ENCODE data around the gene PCDHGB7. TPM values are rescaled to one million over a fixed set of nuclear protein-coding genes. Genes with fewer than 3 reads are reported as not detected.
"Not testable (repeated sequence)": the region's sequence is repeated elsewhere in the genome, so short reads cannot be mapped to it uniquely, and the experiment has no call there.

The PCDHGB7 gene
- total RNA-seq, 6 experiments from 2014 or later = 5.8 to 21.7 (median 6.8) TPM

- Mint-ChIP-seq H3K9me3 (peaks cover 63% of the 10 kb centered on the region), H3K4me3 (peak within 1 kb of the TSS; percentile 66), H3K36me3 (ENCODE audit: low read depth) (peaks cover 53% of the 10 kb centered on the region), H3K27ac (peak within 1 kb of the TSS; percentile 60; the same call in 1 of the 2 replicates)
- H3K27me3 Mint-ChIP-seq (ENCODE audit: insufficient read depth); H3K4me1 Mint-ChIP-seq (ENCODE audit: low read depth): not testable (repeated sequence)
- TF ChIP-seq, protein P1, sequence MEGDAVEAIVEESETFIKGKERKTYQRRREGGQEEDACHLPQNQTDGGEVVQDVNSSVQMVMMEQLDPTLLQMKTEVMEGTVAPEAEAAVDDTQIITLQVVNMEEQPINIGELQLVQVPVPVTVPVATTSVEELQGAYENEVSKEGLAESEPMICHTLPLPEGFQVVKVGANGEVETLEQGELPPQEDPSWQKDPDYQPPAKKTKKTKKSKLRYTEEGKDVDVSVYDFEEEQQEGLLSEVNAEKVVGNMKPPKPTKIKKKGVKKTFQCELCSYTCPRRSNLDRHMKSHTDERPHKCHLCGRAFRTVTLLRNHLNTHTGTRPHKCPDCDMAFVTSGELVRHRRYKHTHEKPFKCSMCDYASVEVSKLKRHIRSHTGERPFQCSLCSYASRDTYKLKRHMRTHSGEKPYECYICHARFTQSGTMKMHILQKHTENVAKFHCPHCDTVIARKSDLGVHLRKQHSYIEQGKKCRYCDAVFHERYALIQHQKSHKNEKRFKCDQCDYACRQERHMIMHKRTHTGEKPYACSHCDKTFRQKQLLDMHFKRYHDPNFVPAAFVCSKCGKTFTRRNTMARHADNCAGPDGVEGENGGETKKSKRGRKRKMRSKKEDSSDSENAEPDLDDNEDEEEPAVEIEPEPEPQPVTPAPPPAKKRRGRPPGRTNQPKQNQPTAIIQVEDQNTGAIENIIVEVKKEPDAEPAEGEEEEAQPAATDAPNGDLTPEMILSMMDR (IDR thresholded peaks at IDR 0.05) = peak; percentile 67
- DNase-seq = peak; percentile 37
Observed at GRCh38 chr5:141397756-141398551, 19.5 kb upstream of the PCDHGB7 start, which contains the start of gene PCDHGB5. TSS of gene PCDHGB5 (plus strand) at chr5:141397947. CDS start at chr5:141398128, 181 bp downstream.

DNA sequence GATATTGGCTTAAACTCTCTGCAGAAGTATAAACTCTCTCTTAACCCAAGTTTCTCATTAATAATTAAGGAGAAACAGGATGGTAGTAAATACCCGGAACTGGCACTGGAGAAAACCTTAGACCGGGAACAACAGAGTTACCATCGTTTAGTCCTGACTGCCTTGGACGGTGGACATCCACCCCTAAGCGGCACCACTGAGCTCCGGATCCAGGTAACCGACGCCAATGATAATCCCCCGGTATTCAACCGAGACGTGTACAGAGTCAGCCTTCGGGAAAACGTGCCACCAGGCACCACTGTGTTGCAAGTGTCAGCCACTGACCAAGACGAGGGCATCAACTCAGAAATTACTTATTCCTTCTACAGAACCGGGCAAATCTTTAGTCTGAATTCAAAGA, 18.9 kb upstream of the PCDHGB7 start:
- TF ChIP-seq, protein P1 (IDR thresholded peaks at IDR 0.05) = no peak
- peaks cover 8% of the 10 kb centered on the region for H3K4me1 Mint-ChIP-seq (ENCODE audit: low read depth)
- peaks cover 3% of the 10 kb centered on the region for H3K27me3 Mint-ChIP-seq (ENCODE audit: insufficient read depth)
- H3K4me3 Mint-ChIP-seq = no peak overlapping the region
- no peak overlapping the region for H3K27ac Mint-ChIP-seq
- H3K9me3 Mint-ChIP-seq = peaks cover 65% of the 10 kb centered on the region
- H3K36me3 Mint-ChIP-seq (ENCODE audit: low read depth) = peaks cover 55% of the 10 kb centered on the region
- DNase-seq = no peak

DNA sequence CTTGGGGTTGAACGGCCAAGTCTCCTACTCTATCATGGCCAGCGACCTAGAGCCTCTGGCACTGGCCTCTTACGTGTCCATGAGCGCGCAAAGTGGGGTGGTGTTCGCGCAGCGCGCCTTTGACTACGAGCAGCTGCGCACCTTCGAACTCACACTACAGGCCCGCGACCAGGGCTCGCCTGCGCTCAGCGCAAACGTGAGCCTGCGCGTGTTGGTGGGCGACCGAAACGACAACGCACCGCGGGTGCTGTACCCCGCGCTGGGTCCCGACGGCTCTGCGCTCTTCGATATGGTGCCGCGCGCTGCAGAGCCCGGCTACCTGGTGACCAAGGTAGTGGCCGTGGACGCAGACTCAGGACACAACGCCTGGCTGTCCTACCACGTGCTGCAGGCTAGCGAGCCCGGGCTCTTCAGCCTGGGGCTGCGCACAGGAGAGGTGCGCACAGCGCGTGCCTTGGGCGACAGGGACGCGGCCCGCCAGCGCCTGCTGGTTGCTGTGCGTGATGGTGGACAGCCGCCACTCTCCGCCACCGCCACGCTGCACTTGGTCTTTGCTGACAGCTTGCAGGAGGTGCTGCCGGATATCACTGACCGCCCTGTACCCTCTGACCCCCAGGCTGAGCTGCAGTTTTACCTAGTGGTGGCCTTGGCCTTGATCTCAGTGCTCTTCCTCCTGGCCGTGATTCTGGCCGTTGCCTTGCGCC, 17.8 kb upstream of the PCDHGB7 start:
- peaks cover 55% of the 10 kb centered on the region for H3K36me3 Mint-ChIP-seq (ENCODE audit: low read depth)
- H3K4me1 Mint-ChIP-seq (ENCODE audit: low read depth) = peaks cover 8% of the 10 kb centered on the region
- H3K27me3 Mint-ChIP-seq (ENCODE audit: insufficient read depth) = peaks cover 3% of the 10 kb centered on the region
- H3K9me3 Mint-ChIP-seq = peaks cover 66% of the 10 kb centered on the region
- DNase-seq = no peak
- H3K27ac Mint-ChIP-seq = no peak overlapping the region
- H3K4me3 Mint-ChIP-seq = peak overlapping the region; percentile 65; the same call in 1 of the 2 replicates
- TF ChIP-seq, protein P1 (IDR thresholded peaks at IDR 0.05) = no peak

- H3K27ac Mint-ChIP-seq = no peak within 1 kb of the TSS
- peaks cover 8% of the 10 kb centered on the region for H3K4me1 Mint-ChIP-seq (ENCODE audit: low read depth)
- DNase-seq = no peak
- 0 out of 2 replicates have a peak within 1 kb of the TSS, but pooled peaks have one; percentile 37 for H3K4me3 Mint-ChIP-seq
- peaks cover 3% of the 10 kb centered on the region for H3K27me3 Mint-ChIP-seq (ENCODE audit: insufficient read depth)
- peaks cover 69% of the 10 kb centered on the region for H3K36me3 Mint-ChIP-seq (ENCODE audit: low read depth)
- peaks cover 65% of the 10 kb centered on the region for H3K9me3 Mint-ChIP-seq
- TF ChIP-seq, protein P1 (IDR thresholded peaks at IDR 0.05) = 0 out of 2 replicates have a peak, but pooled peaks have one; percentile 45
Observed at GRCh38 chr5:141402553-141403243, 14.8 kb upstream of the PCDHGB7 start, which contains the start of gene PCDHGA9. TSS of gene PCDHGA9 (plus strand) at chr5:141402778. CDS start at chr5:141402953, 175 bp downstream.

DNA sequence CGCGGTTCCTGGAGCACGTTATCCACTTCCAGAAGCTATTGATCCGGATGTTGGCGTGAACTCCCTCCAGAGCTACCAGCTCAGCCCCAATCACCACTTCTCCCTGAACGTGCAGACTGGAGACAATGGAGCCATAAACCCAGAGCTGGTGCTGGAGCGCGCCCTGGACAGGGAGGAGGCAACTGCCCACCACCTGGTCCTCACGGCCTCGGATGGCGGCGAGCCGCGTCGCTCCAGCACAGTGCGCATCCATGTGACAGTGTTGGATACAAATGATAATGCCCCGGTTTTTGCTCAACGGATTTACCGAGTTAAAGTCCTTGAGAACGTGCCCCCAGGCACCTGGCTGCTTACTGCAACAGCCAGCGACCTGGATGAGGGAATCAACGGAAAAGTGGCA, 14.1 kb upstream of the PCDHGB7 start:
- Mint-ChIP-seq H3K27me3 (ENCODE audit: insufficient read depth) (peaks cover 3% of the 10 kb centered on the region), H3K27ac (no peak overlapping the region), H3K4me1 (ENCODE audit: low read depth) (peaks cover 8% of the 10 kb centered on the region), H3K9me3 (peaks cover 71% of the 10 kb centered on the region), H3K4me3 (no peak overlapping the region), H3K36me3 (ENCODE audit: low read depth) (peaks cover 72% of the 10 kb centered on the region)
- no peak for DNase-seq
- TF ChIP-seq, protein P1 (IDR thresholded peaks at IDR 0.05) = no peak
